CD4-positive, alpha-beta T cell treated with Interleukin-4 for 1 hour (primary cell): ENCODE results near the gene CTTNBP2NL.

Source experiments
- DNase-seq, 2 donors: peaks; one replicate each; pipeline ENCODE4 v3.0.0-alpha.2; 2020 to 2022

The CTTNBP2NL gene, protein sequence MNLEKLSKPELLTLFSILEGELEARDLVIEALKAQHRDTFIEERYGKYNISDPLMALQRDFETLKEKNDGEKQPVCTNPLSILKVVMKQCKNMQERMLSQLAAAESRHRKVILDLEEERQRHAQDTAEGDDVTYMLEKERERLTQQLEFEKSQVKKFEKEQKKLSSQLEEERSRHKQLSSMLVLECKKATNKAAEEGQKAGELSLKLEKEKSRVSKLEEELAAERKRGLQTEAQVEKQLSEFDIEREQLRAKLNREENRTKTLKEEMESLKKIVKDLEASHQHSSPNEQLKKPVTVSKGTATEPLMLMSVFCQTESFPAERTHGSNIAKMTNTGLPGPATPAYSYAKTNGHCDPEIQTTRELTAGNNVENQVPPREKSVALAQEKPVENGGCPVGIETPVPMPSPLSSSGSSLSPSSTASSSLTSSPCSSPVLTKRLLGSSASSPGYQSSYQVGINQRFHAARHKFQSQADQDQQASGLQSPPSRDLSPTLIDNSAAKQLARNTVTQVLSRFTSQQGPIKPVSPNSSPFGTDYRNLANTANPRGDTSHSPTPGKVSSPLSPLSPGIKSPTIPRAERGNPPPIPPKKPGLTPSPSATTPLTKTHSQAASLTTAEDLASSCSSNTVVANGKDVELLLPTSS

GRCh38 chr1:112395821-112396652 lies at the start of gene CTTNBP2NL:
Gene CTTNBP2NL, plus strand, starts transcription at chr1:112396214. Its CDS starts 19,952 bp downstream, at chr1:112416166.
- DNase-seq: peak; percentile 78 to 80

- DNase-seq: no peak
Measured at GRCh38 chr1:112346801-112347350, 49.1 kb upstream of the CTTNBP2NL start.

GRCh38 chr1:112356765-112357164 lies 39.2 kb upstream of the CTTNBP2NL start:
- DNase-seq: no peak

DNA sequence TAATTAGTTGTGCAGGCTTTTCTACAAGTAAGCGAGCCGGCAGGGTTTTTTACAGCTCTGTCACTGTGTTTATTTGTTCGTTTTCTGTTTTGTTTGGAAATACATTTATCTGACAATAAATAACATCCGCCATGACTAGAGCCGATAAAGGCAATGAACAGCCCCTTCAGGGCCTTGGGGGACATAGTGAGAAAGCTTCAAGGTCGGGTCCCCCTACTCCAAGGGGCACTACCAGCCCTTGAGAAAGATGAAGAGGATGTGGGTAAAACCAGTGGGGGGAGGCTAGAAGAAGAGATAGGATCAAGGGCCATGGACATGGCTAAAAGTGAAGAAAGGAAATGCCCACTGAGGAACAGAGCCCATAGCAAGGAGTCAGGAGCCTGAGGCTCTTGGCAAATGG lies 38.5 kb upstream of the CTTNBP2NL start:
- DNase-seq: no peak

GRCh38 chr1:112358061-112358770 lies 37.8 kb upstream of the CTTNBP2NL start:
- DNase-seq: no peak

DNA sequence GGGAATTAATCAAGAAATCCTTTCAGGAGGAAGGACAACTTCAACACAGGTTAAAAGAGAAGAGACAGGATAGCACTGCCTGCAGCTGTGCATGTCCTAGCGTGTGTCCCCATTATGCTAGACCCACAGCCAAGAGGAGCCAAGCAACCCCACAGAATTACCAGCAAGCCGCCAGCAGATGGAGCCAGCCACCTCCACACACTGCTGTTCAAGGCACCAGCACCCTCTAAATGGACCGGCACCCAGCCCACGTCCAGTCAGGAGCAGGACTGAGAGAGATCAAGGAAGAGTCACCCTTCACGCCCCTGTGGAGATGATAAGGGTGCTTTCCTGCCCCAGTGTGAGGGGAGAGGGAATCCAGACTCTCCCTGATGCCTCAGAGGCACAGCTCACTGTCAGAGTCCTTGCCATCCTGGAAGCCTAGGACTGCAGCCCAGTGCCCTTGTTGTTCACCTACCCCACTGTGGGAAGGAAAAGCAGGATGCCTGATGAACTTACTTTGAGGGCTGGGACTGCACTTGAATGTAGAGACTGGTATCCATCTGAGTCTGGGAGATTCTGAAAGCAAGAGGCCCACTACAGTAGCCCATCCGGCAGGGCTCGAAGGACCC lies 37.1 kb upstream of the CTTNBP2NL start:
- DNase-seq: peak; percentile 25 to 35

DNA sequence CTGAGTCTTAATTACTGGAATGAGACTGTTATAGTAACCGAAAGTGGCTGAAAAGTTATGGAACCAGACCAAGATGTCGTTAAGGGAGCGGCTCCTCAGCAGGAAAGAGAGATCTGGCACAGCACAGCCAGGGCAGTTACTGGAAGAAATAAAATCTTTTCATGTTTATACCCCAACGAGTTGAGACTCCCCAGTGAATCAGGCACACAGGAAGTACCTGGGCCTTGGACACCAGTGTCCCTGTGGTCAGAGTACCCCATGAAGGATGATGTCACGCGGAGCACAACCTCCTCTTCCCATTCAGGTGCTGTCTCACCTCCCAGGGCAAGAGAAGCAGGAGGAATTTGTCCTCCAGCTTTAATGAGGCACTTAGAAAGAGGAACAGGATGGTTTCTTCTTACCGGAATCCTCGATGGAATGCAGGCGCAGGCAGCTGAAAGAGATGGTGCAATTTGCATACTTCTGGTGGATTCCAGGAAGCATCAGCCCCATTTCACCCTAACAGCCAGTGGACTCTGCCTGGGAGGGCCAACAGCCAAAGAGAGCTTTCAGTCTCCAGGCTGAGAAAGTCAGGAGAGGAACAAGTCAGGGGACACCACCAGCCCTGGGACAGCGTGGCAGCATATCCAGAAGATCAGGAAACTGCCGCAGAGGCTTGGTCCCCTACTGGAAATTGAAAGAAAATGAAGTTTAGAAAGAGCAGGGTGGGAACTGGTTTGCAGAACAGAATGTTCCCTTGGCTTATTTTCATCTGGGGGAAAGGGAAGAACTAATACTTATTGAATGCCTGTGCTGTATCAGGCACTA lies 35.9 kb upstream of the CTTNBP2NL start:
- DNase-seq: no peak

DNA sequence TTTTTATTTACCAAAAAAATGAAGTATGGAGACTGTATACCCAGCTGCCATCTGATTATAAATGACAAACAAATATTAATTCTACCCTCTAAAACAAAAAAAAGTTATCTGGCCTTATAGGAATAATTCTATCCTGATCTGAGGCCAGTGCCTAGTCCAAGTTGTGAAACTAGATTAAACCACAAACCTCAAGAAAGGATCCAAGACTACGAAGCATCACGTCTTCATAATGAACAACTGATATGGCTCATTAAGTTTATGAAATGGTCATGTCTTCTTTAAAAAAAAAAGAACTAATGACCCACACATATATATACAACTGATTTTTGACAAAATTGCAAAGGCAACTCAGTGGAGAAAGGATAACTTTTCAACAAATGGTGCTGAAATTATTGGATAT lies 32.4 kb upstream of the CTTNBP2NL start:
- no peak for DNase-seq

GRCh38 chr1:112368198-112368597 lies 27.8 kb upstream of the CTTNBP2NL start:
- DNase-seq: no peak

- peak; percentile 74 to 76 for DNase-seq
Measured at GRCh38 chr1:112369392-112370285, 26.4 kb upstream of the CTTNBP2NL start.

DNA sequence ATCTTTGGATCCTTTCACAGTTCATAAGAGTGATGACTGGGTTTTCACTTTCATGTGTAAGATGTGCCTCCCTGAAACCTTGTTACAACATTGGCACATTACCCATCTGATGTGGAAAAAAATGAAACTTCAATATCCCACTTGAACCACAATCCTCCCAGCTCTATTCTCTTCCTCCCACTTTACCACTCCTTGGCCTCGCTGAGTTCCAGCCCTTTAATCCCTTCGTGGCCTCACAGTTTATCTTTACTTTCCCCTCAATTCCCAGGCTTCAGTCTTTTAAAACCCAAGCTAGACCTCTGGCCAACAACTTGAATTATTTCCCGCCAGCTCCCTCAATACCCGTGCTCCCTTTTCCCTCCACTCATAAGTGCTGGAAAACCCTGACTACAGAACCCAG lies 25.0 kb upstream of the CTTNBP2NL start:
- no peak for DNase-seq

DNA sequence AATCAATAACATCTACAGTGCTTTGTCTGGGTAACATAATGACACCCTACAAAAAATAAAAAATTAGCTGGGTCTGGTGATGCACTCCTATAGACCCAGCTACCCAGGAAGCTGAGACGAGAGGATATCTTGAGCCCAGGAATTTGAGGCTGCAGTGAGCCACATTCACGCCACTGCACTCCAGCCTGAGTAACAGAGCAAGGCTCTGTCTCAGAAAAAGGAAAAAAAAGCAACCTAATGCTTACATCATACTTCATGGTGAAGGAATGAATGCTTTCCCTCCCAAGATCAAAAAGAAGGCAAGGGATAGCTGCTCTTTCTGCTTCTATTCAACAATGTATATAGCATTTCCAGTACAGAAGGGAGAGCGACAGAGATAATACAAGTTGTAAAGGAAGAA lies 24.2 kb upstream of the CTTNBP2NL start:
- no peak for DNase-seq

DNA sequence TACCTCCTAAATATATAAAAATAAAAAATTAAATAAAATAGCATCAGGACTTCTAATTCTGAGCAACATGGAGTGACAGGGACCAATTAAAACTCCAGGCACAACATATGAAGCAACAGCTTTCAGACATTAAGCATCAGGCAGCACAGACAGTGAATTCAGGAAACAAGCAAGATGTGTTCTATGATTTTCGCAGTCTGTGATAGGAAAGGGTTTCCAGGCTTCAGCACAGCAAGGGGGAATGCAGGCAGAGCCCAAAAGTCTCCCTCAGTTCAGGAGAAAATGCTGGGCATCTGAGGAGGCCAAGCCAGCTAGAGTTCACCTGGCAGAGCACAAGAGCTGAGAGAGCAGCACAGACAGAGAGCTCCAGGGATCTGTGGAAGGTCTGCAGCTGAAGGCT lies 22.2 kb upstream of the CTTNBP2NL start:
- DNase-seq: no peak

GRCh38 chr1:112375701-112376100 lies 20.3 kb upstream of the CTTNBP2NL start:
- DNase-seq: no peak

GRCh38 chr1:112380356-112380755 lies 15.7 kb upstream of the CTTNBP2NL start:
- no peak for DNase-seq

- no peak for DNase-seq
Measured at GRCh38 chr1:112381324-112382076, 14.5 kb upstream of the CTTNBP2NL start.

DNA sequence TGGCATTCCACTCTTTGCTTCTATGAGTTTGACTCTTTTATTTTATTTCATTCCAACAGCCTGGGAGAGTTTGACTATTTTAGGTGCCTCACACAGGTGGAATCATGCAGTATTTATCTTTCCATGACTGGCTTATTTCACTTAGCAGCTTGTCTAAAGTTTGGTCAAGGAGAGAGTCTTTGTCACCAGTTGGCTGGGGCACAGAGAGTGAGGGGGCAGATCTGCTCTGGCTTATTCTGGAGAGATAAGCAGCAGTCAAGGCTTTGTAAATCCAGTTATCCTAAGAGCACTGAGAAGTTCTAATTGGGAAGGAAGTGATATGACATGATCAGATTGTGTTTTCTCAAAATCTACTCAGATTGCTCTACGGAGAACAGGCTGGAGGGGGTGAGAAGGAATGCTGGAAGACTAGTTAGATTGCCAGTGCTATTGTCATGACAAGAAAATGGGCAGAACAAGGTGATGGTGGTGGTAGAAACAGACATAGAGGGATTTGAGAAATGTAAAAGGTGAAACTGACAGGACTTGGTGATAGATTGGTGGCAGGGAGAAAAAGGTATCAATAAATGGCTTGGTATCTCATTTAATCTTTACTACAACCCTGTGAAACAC lies 12.1 kb upstream of the CTTNBP2NL start:
- DNase-seq: no peak

GRCh38 chr1:112386024-112386723 lies 9.8 kb upstream of the CTTNBP2NL start:
- no peak for DNase-seq
